OCI-LY7 (cell line): Measurements from ENCODE around the gene ATPAF1.

Source experiments
- EZH2phosphoT487 ChIP-seq: fragments of 200-600 bp; sonication (generic); IDR thresholded peaks from 2 replicates; pipeline ENCODE4 v1.6.1; 2018; ENCODE audit warnings: low read depth, borderline replicate concordance, mild to moderate bottlenecking, mixed run types, antibody characterized with exemption, low read length, moderate library complexity, mixed read lengths
- TF ChIP-seq, protein P1 (sequence below): fragments of 200-600 bp; sonication (generic); conservative IDR thresholded peaks from 2 replicates; pipeline ENCODE4 v1.5.1; 2014; ENCODE audit warnings: mild to moderate bottlenecking, antibody characterized with exemption, low read length, moderate library complexity, mixed read lengths

DNA sequence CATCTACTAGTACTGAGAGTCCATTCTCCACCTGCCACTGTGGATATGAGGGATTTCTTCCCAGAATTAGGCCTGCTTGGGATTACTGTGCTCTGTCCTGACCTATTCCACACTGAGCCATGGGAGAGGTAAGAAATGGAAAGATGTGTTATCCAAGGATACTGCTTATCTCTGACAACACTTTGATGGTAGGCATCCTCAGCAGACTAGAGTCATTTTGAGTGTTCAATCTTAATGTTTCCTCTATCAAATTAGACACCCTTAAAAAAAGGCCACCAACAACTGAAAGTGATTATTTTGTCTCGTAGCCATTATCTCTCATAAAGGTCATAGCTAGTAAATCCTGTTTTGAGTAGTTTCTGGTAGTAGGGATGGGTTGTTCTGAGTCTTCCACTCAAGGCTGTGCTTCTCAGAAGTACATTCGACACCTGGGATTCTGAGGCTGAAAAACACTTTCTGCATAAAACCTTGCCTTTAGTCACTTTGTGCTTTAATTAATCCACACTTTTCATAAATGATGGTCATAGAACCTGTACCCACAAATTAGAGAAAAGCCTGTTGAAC is 8.8 kb downstream of the ATPAF1 start:
- TF ChIP-seq, protein P1, sequence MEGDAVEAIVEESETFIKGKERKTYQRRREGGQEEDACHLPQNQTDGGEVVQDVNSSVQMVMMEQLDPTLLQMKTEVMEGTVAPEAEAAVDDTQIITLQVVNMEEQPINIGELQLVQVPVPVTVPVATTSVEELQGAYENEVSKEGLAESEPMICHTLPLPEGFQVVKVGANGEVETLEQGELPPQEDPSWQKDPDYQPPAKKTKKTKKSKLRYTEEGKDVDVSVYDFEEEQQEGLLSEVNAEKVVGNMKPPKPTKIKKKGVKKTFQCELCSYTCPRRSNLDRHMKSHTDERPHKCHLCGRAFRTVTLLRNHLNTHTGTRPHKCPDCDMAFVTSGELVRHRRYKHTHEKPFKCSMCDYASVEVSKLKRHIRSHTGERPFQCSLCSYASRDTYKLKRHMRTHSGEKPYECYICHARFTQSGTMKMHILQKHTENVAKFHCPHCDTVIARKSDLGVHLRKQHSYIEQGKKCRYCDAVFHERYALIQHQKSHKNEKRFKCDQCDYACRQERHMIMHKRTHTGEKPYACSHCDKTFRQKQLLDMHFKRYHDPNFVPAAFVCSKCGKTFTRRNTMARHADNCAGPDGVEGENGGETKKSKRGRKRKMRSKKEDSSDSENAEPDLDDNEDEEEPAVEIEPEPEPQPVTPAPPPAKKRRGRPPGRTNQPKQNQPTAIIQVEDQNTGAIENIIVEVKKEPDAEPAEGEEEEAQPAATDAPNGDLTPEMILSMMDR = no peak
- no peak for TF ChIP-seq EZH2phosphoT487
